Measurements from ENCODE around the gene CTSE. TPM values are rescaled to one million over a fixed set of nuclear protein-coding genes. Genes with fewer than 3 reads are reported as not detected.
A peak's percentile ranks its signal among the peaks of the same experiment; 100 is the strongest.

Gene CTSE
- total and polyA plus RNA-seq, 9 of the 15 experiments (the other 6 are each of a cell fraction or from before 2014, with no cell fraction given), result 0.04 to 0.18 (median 0.09) TPM; not detected in 4

GRCh38 chr1:205975387-205975998 lies 48.2 kb downstream of the CTSE start (continued):
- TF ChIP-seq THAP7 (CRISPR knock-in tag; IDR thresholded peaks at IDR 0.05), result no peak
- no peak for TF ChIP-seq MAFF (IDR thresholded peaks at IDR 0.05; ENCODE audit: low read length)

GRCh38 chr1:205974712-205975111 lies 49.0 kb downstream of the CTSE start:
- intact Hi-C loops (cut with micrococcal nuclease) (loop anchor here (5.0 kb wide), 1 partner anchor 382 kb away; no protein-coding TSS in a partner anchor), in situ Hi-C loops (cut with MboI) (no loop called here)
- Histone ChIP-seq H3K27ac (ENCODE audit: extremely low read depth, low read depth, low read length) (no peak overlapping the region), H3K4me2 (ENCODE audit: insufficient read depth, low read length) (no peak overlapping the region), H3K9ac (ENCODE audit: insufficient read depth in 1 of 2, low read depth in 2 of 2, low read length in 2 of 2) (no peak overlapping the region), H3K27me3 (ENCODE audit: control insufficient read depth in 2 of 2, insufficient read depth in 2 of 2, low read length in 2 of 2) (peaks cover 18 to 37% of the 10 kb centered on the region in 2 experiments), H3K36me3 (ENCODE audit: control insufficient read depth, insufficient read depth, low read length) (no peaks in the 10 kb centered on the region), H3K9me1 (ENCODE audit: control insufficient read depth, insufficient read depth, low read length) (no peaks in the 10 kb centered on the region), H2AFZ (ENCODE audit: low read depth, low read length) (no peak overlapping the region), H3K4me3 (no peak overlapping the region), H3K79me2 (ENCODE audit: control insufficient read depth, insufficient read depth, low read length) (no peaks in the 10 kb centered on the region), H3K9me3 (replicated peaks; ENCODE audit: control insufficient read depth, insufficient read depth, low read depth, low read length) (no peaks in the 10 kb centered on the region; the same call in 1 of the 2 replicates), H3K4me1 (replicated peaks in 1 of 2; ENCODE audit: control insufficient read depth in 2 of 2, insufficient read depth in 2 of 2, low read length in 2 of 2) (peaks cover 0 to 4% of the 10 kb centered on the region in 2 experiments; a peak in 1 of 5 replicates), H4K20me1 (replicated peaks; ENCODE audit: control insufficient read depth, insufficient read depth, low read length) (peaks cover 8% of the 10 kb centered on the region; the same call in 1 of the 2 replicates)
- ChIA-PET POLR2A (no interaction called here), CTCF (ENCODE audit: low intra/inter-chr PET ratio) (no interaction called here)
- ATAC-seq, result no peak
- DNase-seq (ENCODE audit: extremely low read depth in 1 of 4, low spot score in 3 of 4), result no peak
- FAIRE-seq, result no peak
- 0% methylated on average over 3 of the region's 3 CpGs for WGBS (ENCODE audit: insufficient coverage, low coverage, missing lambda C conversion rate)
- BruUV-seq (replicated peaks), result no TSS peak
- peak; percentile 29 for TF ChIP-seq PHF20 (IDR thresholded peaks at IDR 0.05; ENCODE audit: partially characterized antibody)
- TF ChIP-seq KDM5B (IDR thresholded peaks at IDR 0.05; ENCODE audit: insufficient replicate concordance, low read depth, low read length), result no peak
- no peak for TF ChIP-seq HNRNPH1 (optimal IDR thresholded peaks at IDR 0.05; ENCODE audit: low read depth, low read length)
- TF ChIP-seq PHB2 (IDR thresholded peaks at IDR 0.05; ENCODE audit: low read depth), result peak; percentile 34; the same call in 1 of the 2 replicates
- no peak for TF ChIP-seq BCLAF1 (IDR thresholded peaks at IDR 0.05; ENCODE audit: borderline replicate concordance in 1 of 2, control insufficient read depth in 1 of 2, low read depth in 2 of 2, low read length in 1 of 2)
- TF ChIP-seq MCM3 (IDR thresholded peaks at IDR 0.05), result no peak
- TF ChIP-seq HLTF (IDR thresholded peaks at IDR 0.05), result 0 out of 2 replicates have a peak, but pooled peaks have one; percentile 35
- no peak for TF ChIP-seq ATF6 (CRISPR knock-in tag; IDR thresholded peaks at IDR 0.05)
- no peak for TF ChIP-seq ZNF146 (CRISPR knock-in tag; IDR thresholded peaks at IDR 0.05; ENCODE audit: unreplicated experiment)
- TF ChIP-seq LARP7 (IDR thresholded peaks at IDR 0.05), result 0 out of 2 replicates have a peak, but pooled peaks have one; percentile 31
- TF ChIP-seq TEAD4 (IDR thresholded peaks at IDR 0.05; ENCODE audit: low read length), result no peak
- TF ChIP-seq TEAD4 (CRISPR knock-in tag; IDR thresholded peaks at IDR 0.05; ENCODE audit: borderline replicate concordance), result no peak
- TF ChIP-seq TSC22D4 (tag; IDR thresholded peaks at IDR 0.05), result 0 out of 2 replicates have a peak, but pooled peaks have one; percentile 7
